Smooth muscle cell (in vitro differentiated cells): ENCODE measurements around the gene MYOD1. TPM values are rescaled to one million over a fixed set of nuclear protein-coding genes. Genes with fewer than 3 reads are reported as not detected.

ENCODE experiments used
- DNase-seq: peaks from one replicate; lab custom pipeline; 2025; ENCODE audit not compliant: unreplicated experiment; lab: John Stamatoyannopoulos, UW
- H2AFZ ChIP-seq: fragments of 200-600 bp; sonication (generic); 2 replicates; pipeline ENCODE4 v1.6.0; 2016; ENCODE audit warnings: antibody characterized with exemption, low read depth, mild to moderate bottlenecking
- H3F3A ChIP-seq: fragments of 200-600 bp; sonication (generic); 2 replicates; pipeline ENCODE4 v1.6.0; 2017; ENCODE audit warnings: antibody characterized with exemption, low read depth
- H3K27ac ChIP-seq: fragments of 200-600 bp; sonication (generic); 2 replicates; pipeline ENCODE4 v1.5.1; 2016; ENCODE audit warnings: low read depth, mild to moderate bottlenecking
- H3K27me3 ChIP-seq: fragments of 200-600 bp; sonication (generic); 2 replicates; pipeline ENCODE4 v1.6.1; 2016; ENCODE audit warnings: low read depth, mild to moderate bottlenecking
- H3K36me3 ChIP-seq: fragments of 200-600 bp; sonication (generic); 2 replicates; pipeline ENCODE4 v1.5.1; 2016; ENCODE audit warnings: low read depth
- H3K4me1 ChIP-seq: fragments of 200-600 bp; sonication (generic); 2 replicates; pipeline ENCODE4 v1.5.1; 2016; ENCODE audit warnings: low read depth
- H3K4me2 ChIP-seq: fragments of 200-600 bp; sonication (generic); 2 replicates; pipeline ENCODE4 v1.6.0; 2016; ENCODE audit warnings: mild to moderate bottlenecking
- H3K4me3 ChIP-seq: fragments of 200-600 bp; sonication (generic); 2 replicates; pipeline ENCODE4 v1.5.1; 2016; ENCODE audit warnings: mild to moderate bottlenecking
- H3K79me2 ChIP-seq: fragments of 200-600 bp; sonication (generic); 2 replicates; pipeline ENCODE4 v1.6.0; 2016; ENCODE audit warnings: low read depth, mild to moderate bottlenecking
- H3K9ac ChIP-seq: fragments of 200-600 bp; sonication (generic); 2 replicates; pipeline ENCODE4 v1.6.0; 2016; ENCODE audit warnings: low read depth
- H3K9me3 ChIP-seq: fragments of 200-600 bp; sonication (generic); replicated peaks from 2 replicates; pipeline ENCODE4 v1.5.1; 2016; ENCODE audit warnings: low read depth
- H4K20me1 ChIP-seq: fragments of 200-600 bp; sonication (generic); 2 replicates; pipeline ENCODE4 v1.6.0; 2016; ENCODE audit warnings: low read depth
- CTCF ChIP-seq: fragments of 200-600 bp; sonication (generic); IDR thresholded peaks from 2 replicates; pipeline ENCODE4 v1.5.1; 2017; ENCODE audit warnings: borderline replicate concordance, mild to moderate bottlenecking, antibody characterized with exemption; ENCODE audit not compliant: insufficient read depth, poor library complexity, severe bottlenecking
- WGBS: methylation state at CpG from one replicate; pipeline ENCODE4 v1.1.7; 2016; ENCODE audit warnings: low lambda C conversion rate; 5-methylcytosine and 5-hydroxymethylcytosine counted together
- polyA plus RNA-seq: library from polyadenylated mRNA; unstranded; fragments of >200 nt; fragmentation: Nextera tagmentation; extraction: Ambion mirVana; gene quantifications from 2 replicates; pipeline ENCODE4 v1.2.1, GENCODE V29; 2016
- total RNA-seq: library from RNA; depleted of rRNA; stranded (reverse); fragments of >200 nt; gene quantifications from 2 replicates; pipeline ENCODE4 v1.2.3, GENCODE V29; 2014

The MYOD1 gene
- total and polyA plus RNA-seq, 2 experiments from 2014 or later: not detected

GRCh38 chr11:17753641-17754040 lies 34.3 kb downstream of the MYOD1 start:
- no peak for DNase-seq
- no peaks in the 10 kb centered on the region for H3F3A ChIP-seq
- no peak overlapping the region for H3K9ac ChIP-seq
- H3K27me3 ChIP-seq: peaks cover 39% of the 10 kb centered on the region
- no peak for TF ChIP-seq CTCF
- H3K4me1 ChIP-seq: no peaks in the 10 kb centered on the region
- no peaks in the 10 kb centered on the region for H4K20me1 ChIP-seq
- no peak overlapping the region for H3K4me3 ChIP-seq
- no peaks in the 10 kb centered on the region for H3K36me3 ChIP-seq
- no peaks in the 10 kb centered on the region for H3K79me2 ChIP-seq
- H3K4me2 ChIP-seq: no peak overlapping the region
- H2AFZ ChIP-seq: no peak overlapping the region
- H3K27ac ChIP-seq: no peak overlapping the region
- no peaks in the 10 kb centered on the region for H3K9me3 ChIP-seq
- WGBS: 91% methylated on average over 10 of the region's 10 CpGs

GRCh38 chr11:17755891-17756290 lies 36.5 kb downstream of the MYOD1 start:
- no peaks in the 10 kb centered on the region for H4K20me1 ChIP-seq
- TF ChIP-seq CTCF: no peak
- H3K4me3 ChIP-seq: no peak overlapping the region
- H3K4me2 ChIP-seq: no peak overlapping the region
- no peaks in the 10 kb centered on the region for H3F3A ChIP-seq
- H2AFZ ChIP-seq: no peak overlapping the region
- H3K27me3 ChIP-seq: peaks cover 42% of the 10 kb centered on the region
- H3K79me2 ChIP-seq: no peaks in the 10 kb centered on the region
- H3K9ac ChIP-seq: no peak overlapping the region
- H3K4me1 ChIP-seq: no peaks in the 10 kb centered on the region
- no peak for DNase-seq
- 96% methylated on average over 3 of the region's 3 CpGs for WGBS
- peaks cover 3% of the 10 kb centered on the region for H3K9me3 ChIP-seq
- no peak overlapping the region for H3K27ac ChIP-seq
- H3K36me3 ChIP-seq: no peaks in the 10 kb centered on the region

- H3K4me1 ChIP-seq: peaks cover 6% of the 10 kb centered on the region
- 55% methylated on average over 23 of the region's 23 CpGs for WGBS
- no peak overlapping the region for H3K4me3 ChIP-seq
- no peaks in the 10 kb centered on the region for H4K20me1 ChIP-seq
- H3F3A ChIP-seq: no peaks in the 10 kb centered on the region
- peaks cover 3% of the 10 kb centered on the region for H3K9me3 ChIP-seq
- H3K27me3 ChIP-seq: peaks cover 19% of the 10 kb centered on the region
- H2AFZ ChIP-seq: no peak overlapping the region
- no peaks in the 10 kb centered on the region for H3K79me2 ChIP-seq
- no peaks in the 10 kb centered on the region for H3K36me3 ChIP-seq
- peak; percentile 40 for TF ChIP-seq CTCF
- no peak overlapping the region for H3K9ac ChIP-seq
- DNase-seq: no peak
- no peak overlapping the region for H3K4me2 ChIP-seq
- H3K27ac ChIP-seq: no peak overlapping the region
These were observed 41.0 kb downstream of the MYOD1 start for GRCh38 chr11:17760102-17761029.
